HepG2 (cell line): ENCODE data around the gene SPAG9. TPM values are rescaled to one million over a fixed set of nuclear protein-coding genes. Genes with fewer than 3 reads are reported as not detected.

Source experiments
- CREB1 ChIP-seq, 2 experiments: fragments of 450-650 bp in 1 of 2; IDR thresholded peaks; 2 replicates each; pipeline ENCODE4 v1.6.1; 2016 to 2017; ENCODE audit warnings: control low read depth in 1 of 2, mild to moderate bottlenecking in 1 of 2, missing compliant biosample characterization in 1 of 2, missing genetic modification characterization in 1 of 2
- ELF3 ChIP-seq: IDR thresholded peaks from 2 replicates; pipeline ENCODE4 v1.6.1; 2016; ENCODE audit warnings: missing genetic modification reagents, missing compliant biosample characterization
- GABPA ChIP-seq, 2 experiments: IDR thresholded peaks; 2 replicates each; pipeline ENCODE4 v1.6.1; 2011 to 2016; ENCODE audit warnings: low read depth in 2 of 2, low read length in 1 of 2, missing biosample characterization in 1 of 2, missing genetic modification characterization in 1 of 2
- HDAC1 ChIP-seq: sonication (generic); formaldehyde crosslinking; IDR thresholded peaks from 2 replicates; pipeline ENCODE4 v1.5.1; 2020; ENCODE audit warnings: mild to moderate bottlenecking, missing genetic modification reagents
- PRDM10 ChIP-seq: sonication (generic); formaldehyde crosslinking; IDR thresholded peaks from 2 replicates; pipeline ENCODE4 v1.4.0; 2020; ENCODE audit warnings: low read depth, missing genetic modification reagents
- SNAPC4 ChIP-seq: sonication (generic); formaldehyde crosslinking; IDR thresholded peaks from 2 replicates; pipeline ENCODE4 v1.4.0; 2020; ENCODE audit warnings: mild to moderate bottlenecking, missing genetic modification reagents
- TFE3 ChIP-seq: IDR thresholded peaks from 2 replicates; pipeline ENCODE4 v1.6.1; 2016
- TSC22D2 ChIP-seq: sonication (generic); formaldehyde crosslinking; IDR thresholded peaks from 2 replicates; pipeline ENCODE4 v1.5.1; 2020; ENCODE audit warnings: missing genetic modification reagents, mild to moderate bottlenecking, borderline replicate concordance
- ZFP82 ChIP-seq: sonication (generic); formaldehyde crosslinking; IDR thresholded peaks from 2 replicates; pipeline ENCODE4 v1.5.1; 2020; ENCODE audit warnings: mild to moderate bottlenecking, missing genetic modification reagents, borderline replicate concordance
- ZKSCAN5 ChIP-seq: sonication (generic); formaldehyde crosslinking; IDR thresholded peaks from 2 replicates; pipeline ENCODE4 v1.5.1; 2020; ENCODE audit warnings: mild to moderate bottlenecking, missing genetic modification reagents
- ZNF367 ChIP-seq: sonication (generic); formaldehyde crosslinking; IDR thresholded peaks from 2 replicates; pipeline ENCODE4 v1.4.0; 2020; ENCODE audit warnings: missing genetic modification reagents, borderline replicate concordance
- ZNF691 ChIP-seq: sonication (generic); formaldehyde crosslinking; IDR thresholded peaks from 2 replicates; pipeline ENCODE4 v1.4.0; 2020; ENCODE audit warnings: missing genetic modification reagents, low read depth, mild to moderate bottlenecking, borderline replicate concordance
- polyA plus RNA-seq, 8 experiments: library from polyadenylated mRNA; depleted of rRNA in 3 of 8; stranded (reverse) in 7 of 8; unstranded in 1 of 8; fragments of >200 nt; fragmentation: Illumina TruSeq in 4 of 8; extraction: Trizol in 4 of 8; gene quantifications; 2 replicates each; pipeline versions ENCODE4 v1.2.1 to v1.2.3, GENCODE V29; 2011 to 2016; ENCODE audit warnings: low read depth in 4 of 8, missing spikeins in 1 of 8, mixed read lengths in 1 of 8; ENCODE audit not compliant: insufficient read depth in 1 of 8
- total RNA-seq, 5 experiments: library from RNA; depleted of rRNA; stranded (reverse); fragments of >200 nt; fragmentation: Illumina TruSeq; extraction: Trizol; gene quantifications; 2 replicates each; pipeline ENCODE4 v1.2.3, GENCODE V29; 2016; ENCODE audit warnings: low read depth in 1 of 5

SPAG9 gene
- total and polyA plus RNA-seq, 2 of the 13 experiments (the other 11 are each of a cell fraction or from before 2014, with no cell fraction given), result 43.2 to 78.6 TPM

GRCh38 chr17:50956750-50957523 is 163.7 kb downstream of the SPAG9 start (continued):
- TF ChIP-seq GABPA (IDR thresholded peaks at IDR 0.05; ENCODE audit: low read depth, low read length) (no peak), GABPA (CRISPR knock-in tag; IDR thresholded peaks at IDR 0.05; ENCODE audit: low read depth) (peak; percentile 27; the same call in 1 of the 2 replicates), CREB1 (IDR thresholded peaks at IDR 0.05) (no peak), CREB1 (CRISPR knock-in tag; IDR thresholded peaks at IDR 0.05) (no peak), ZNF691 (no peak), TSC22D2 (no peak), ZFP82 (no peak), PRDM10 (no peak), ELF3 (CRISPR knock-in tag) (0 out of 2 replicates have a peak, but pooled peaks have one; percentile 46), ZKSCAN5 (CRISPR knock-in tag) (no peak), HDAC1 (CRISPR knock-in tag) (no peak), TFE3 (CRISPR knock-in tag) (no peak), ZNF367 (CRISPR knock-in tag) (no peak), SNAPC4 (CRISPR knock-in tag) (no peak)
- TF ChIP-seq, all 625 proteins: peak for 79
